Measurements from ENCODE around the gene PLK3. TPM values are rescaled to one million over a fixed set of nuclear protein-coding genes. Genes with fewer than 3 reads are reported as not detected.

PLK3 gene
- total RNA-seq, 2 donors from 2014 or later = 5.2 to 15.5 TPM

DNA sequence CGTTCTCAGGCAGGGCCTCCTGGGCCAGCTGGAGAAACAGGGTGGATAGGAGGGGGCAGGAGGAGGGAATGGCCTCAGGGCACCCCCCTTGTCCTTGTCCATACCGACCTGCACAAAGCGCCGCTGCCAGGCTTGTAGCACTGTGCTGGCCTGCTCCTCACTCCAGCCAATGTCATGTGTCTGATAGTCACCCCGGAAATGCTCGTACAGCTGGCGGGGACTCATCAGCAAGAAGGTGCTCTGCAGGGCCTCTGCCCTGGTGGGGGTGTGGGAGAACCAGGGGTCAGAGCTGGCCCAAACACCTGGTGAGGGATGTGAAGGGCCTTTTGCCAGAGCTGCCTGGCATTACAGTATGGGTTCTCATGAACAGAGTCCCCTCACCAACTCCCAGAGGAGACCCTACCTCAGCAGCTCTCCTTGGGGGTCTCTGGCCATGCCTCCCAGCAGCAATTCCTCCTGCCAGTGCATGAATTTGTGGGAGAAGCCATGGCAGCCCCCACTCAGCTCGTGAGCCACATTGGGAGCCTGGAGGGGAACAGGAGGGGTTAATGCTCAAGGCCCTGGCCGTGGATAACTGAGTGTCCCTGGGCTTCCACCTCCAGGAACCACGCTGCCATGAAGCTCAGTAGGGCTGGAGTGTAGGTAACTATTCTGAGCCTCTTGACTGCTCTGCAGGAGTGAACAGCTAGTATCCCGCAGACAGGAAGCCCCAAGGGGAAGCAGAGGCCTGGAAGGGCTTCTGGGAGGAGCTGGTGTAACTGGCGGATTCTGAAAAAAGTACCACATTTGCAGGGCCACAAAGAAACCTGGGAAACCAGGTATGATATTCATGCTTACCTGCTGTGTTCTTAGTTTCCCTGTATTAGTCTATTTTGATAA is 29.6 kb downstream of the PLK3 start:
- H3K4me1 ChIP-seq (replicated peaks) = no peaks in the 10 kb centered on the region
- WGBS = 84% methylated on average over 12 of the region's 12 CpGs
- no peaks in the 10 kb centered on the region for H3K36me3 ChIP-seq
- H3K27me3 ChIP-seq (replicated peaks; ENCODE audit: insufficient read depth) = no peaks in the 10 kb centered on the region
- intact Hi-C loops (cut with DNase I) = loop anchor here (10.0 kb wide), 1 partner anchor 475 kb away; no protein-coding TSS in a partner anchor
- no peaks in the 10 kb centered on the region for H3K9me3 ChIP-seq
- H3K4me3 ChIP-seq = no peak overlapping the region
- no peak overlapping the region for H3K27ac ChIP-seq
- TF ChIP-seq POLR2A (IDR thresholded peaks at IDR 0.05) (no peak), POLR2AphosphoS5 (IDR thresholded peaks at IDR 0.05) (no peak)
- TF ChIP-seq, protein P1, sequence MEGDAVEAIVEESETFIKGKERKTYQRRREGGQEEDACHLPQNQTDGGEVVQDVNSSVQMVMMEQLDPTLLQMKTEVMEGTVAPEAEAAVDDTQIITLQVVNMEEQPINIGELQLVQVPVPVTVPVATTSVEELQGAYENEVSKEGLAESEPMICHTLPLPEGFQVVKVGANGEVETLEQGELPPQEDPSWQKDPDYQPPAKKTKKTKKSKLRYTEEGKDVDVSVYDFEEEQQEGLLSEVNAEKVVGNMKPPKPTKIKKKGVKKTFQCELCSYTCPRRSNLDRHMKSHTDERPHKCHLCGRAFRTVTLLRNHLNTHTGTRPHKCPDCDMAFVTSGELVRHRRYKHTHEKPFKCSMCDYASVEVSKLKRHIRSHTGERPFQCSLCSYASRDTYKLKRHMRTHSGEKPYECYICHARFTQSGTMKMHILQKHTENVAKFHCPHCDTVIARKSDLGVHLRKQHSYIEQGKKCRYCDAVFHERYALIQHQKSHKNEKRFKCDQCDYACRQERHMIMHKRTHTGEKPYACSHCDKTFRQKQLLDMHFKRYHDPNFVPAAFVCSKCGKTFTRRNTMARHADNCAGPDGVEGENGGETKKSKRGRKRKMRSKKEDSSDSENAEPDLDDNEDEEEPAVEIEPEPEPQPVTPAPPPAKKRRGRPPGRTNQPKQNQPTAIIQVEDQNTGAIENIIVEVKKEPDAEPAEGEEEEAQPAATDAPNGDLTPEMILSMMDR (IDR thresholded peaks at IDR 0.05) = no peak
- no peak for DNase-seq (ENCODE audit: low spot score)

DNA sequence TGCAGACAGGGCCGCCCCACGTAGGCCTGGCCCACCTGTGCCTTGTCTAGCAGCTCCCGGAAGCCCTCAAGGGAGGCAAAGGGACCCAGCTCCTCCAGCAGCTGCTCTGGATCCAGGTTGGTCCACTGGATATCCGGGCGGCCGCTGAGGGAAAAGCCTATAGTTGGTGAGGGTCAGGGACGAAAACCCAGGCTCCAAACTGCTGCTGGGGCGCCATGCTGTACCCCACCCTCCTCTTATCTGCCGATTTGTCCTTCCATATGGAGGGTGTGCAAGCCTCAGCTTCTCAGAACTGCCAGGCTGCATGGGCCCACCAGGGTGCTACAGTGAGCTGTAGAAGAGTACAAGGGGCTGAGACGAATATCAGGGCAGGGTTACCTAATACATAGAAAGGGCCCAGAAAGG is 30.7 kb downstream of the PLK3 start:
- Histone ChIP-seq H3K4me1 (replicated peaks) (no peaks in the 10 kb centered on the region), H3K27me3 (replicated peaks; ENCODE audit: insufficient read depth) (no peaks in the 10 kb centered on the region), H3K27ac (no peak overlapping the region), H3K4me3 (no peak overlapping the region), H3K36me3 (no peaks in the 10 kb centered on the region), H3K9me3 (no peaks in the 10 kb centered on the region)
- intact Hi-C loops (cut with DNase I) = no loop called here
- 86% methylated on average over 10 of the region's 10 CpGs for WGBS
- no peak for DNase-seq (ENCODE audit: low spot score)
- TF ChIP-seq, protein P1 (IDR thresholded peaks at IDR 0.05) = no peak
- TF ChIP-seq POLR2A (IDR thresholded peaks at IDR 0.05) (no peak), POLR2AphosphoS5 (IDR thresholded peaks at IDR 0.05) (no peak)

DNA sequence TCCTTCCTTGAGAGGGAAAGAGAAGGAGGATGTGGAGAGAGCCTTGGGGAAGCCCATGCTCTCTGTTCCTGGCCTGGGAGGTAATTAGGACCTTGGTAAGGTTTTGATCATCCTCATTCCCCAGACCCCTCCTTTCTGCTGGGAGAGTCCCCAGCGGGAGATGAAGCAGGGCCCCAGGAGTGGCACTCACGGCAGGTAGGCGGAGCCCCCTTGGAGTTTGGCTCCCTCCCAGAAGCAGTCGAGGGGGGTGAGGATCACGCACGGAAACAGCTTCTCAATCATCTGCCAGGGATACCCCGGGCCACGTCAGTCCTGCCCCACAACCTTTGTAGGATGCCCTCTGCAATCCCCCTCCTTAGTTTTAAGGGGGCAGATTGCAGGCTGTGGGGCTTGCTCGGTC is 31.3 kb downstream of the PLK3 start:
- H3K9me3 ChIP-seq = no peaks in the 10 kb centered on the region
- intact Hi-C loops (cut with DNase I) = no loop called here
- no peak overlapping the region for H3K27ac ChIP-seq
- WGBS = 33% methylated on average over 9 of the region's 9 CpGs
- TF ChIP-seq, protein P1 (IDR thresholded peaks at IDR 0.05) = no peak
- TF ChIP-seq POLR2AphosphoS5 (IDR thresholded peaks at IDR 0.05) (no peak), POLR2A (IDR thresholded peaks at IDR 0.05) (no peak)
- no peaks in the 10 kb centered on the region for H3K36me3 ChIP-seq
- H3K4me3 ChIP-seq = no peak overlapping the region
- no peaks in the 10 kb centered on the region for H3K4me1 ChIP-seq (replicated peaks)
- no peak for DNase-seq (ENCODE audit: low spot score)
- H3K27me3 ChIP-seq (replicated peaks; ENCODE audit: insufficient read depth) = no peaks in the 10 kb centered on the region

DNA sequence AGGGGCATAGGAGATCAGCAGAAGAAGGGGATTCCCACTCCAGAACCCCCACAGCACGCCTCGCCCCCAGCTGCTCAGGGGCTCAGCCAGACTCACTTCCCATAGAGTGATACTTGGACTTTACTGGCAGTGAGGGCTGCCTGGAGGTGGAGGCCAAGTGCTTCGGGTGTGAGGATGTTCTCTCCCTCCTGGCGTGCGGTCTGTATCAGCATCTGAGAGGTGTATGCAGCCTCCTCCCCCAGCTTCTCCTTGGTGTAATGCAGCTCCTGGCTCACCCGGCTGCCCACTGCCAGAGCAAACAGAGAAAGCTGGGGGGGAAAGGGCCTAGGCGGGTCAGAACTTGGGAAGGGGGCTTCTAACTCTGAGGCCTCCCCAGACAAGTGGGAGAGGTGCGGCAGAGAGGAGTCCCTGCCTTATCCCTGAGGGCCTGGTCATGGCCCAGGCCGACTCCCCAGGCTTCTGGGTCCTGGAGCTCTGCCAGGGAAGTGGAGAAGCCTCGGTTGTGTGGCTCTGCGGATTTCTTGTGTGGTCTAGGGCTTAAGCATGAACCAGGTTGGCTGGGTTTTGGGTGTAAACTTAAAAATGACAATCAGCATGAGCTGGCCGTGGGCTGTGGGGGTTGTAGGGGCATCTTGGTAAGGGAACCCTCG is 32.0 kb downstream of the PLK3 start:
- Histone ChIP-seq H3K27ac (no peak overlapping the region), H3K36me3 (no peaks in the 10 kb centered on the region), H3K4me1 (replicated peaks) (no peaks in the 10 kb centered on the region), H3K4me3 (no peak overlapping the region), H3K27me3 (replicated peaks; ENCODE audit: insufficient read depth) (no peaks in the 10 kb centered on the region), H3K9me3 (no peaks in the 10 kb centered on the region)
- 72% methylated on average over 13 of the region's 13 CpGs for WGBS
- no peak for DNase-seq (ENCODE audit: low spot score)
- no peak for TF ChIP-seq POLR2A (IDR thresholded peaks at IDR 0.05)
- TF ChIP-seq, protein P1 (IDR thresholded peaks at IDR 0.05) = no peak
- no peak for TF ChIP-seq POLR2AphosphoS5 (IDR thresholded peaks at IDR 0.05)
- intact Hi-C loops (cut with DNase I) = no loop called here
